Chondrocyte (in vitro differentiated cells): ENCODE results near the gene H3-3A. TPM values are rescaled to one million over a fixed set of nuclear protein-coding genes. Genes with fewer than 3 reads are reported as not detected.

ENCODE experiments used
- DNase-seq: peaks from one replicate; pipeline ENCODE4 v3.0.0; 2021; ENCODE audit warnings: mixed read lengths, low spot score
- H3K27ac Mint-ChIP-seq: one replicate; pipeline ENCODE4 v1.8.0; 2021; ENCODE audit warnings: mild to moderate bottlenecking, moderate library complexity, mixed read lengths; ENCODE audit not compliant: unreplicated experiment
- H3K27me3 Mint-ChIP-seq: 2 replicates; pipeline ENCODE4 v1.8.0; 2021; ENCODE audit warnings: low read depth, mixed read lengths
- H3K36me3 Mint-ChIP-seq: 2 replicates; pipeline ENCODE4 v1.8.0; 2021; ENCODE audit warnings: low read depth, mixed read lengths
- H3K4me1 Mint-ChIP-seq: 2 replicates; pipeline ENCODE4 v1.8.0; 2021; ENCODE audit warnings: low read depth, mild to moderate bottlenecking, mixed read lengths
- H3K4me3 Mint-ChIP-seq: one replicate; pipeline ENCODE4 v1.8.0; 2021; ENCODE audit warnings: mild to moderate bottlenecking, moderate library complexity, mixed read lengths; ENCODE audit not compliant: unreplicated experiment
- H3K9me3 Mint-ChIP-seq: 2 replicates; pipeline ENCODE4 v1.8.0; 2021; ENCODE audit warnings: low read depth, mixed read lengths
- CTCF ChIP-seq: fragments of 200-600 bp; sonication (generic); IDR thresholded peaks from 2 replicates; pipeline ENCODE4 v1.5.0; 2021; ENCODE audit warnings: antibody characterized with exemption, mild to moderate bottlenecking, moderate library complexity
- total RNA-seq: library from RNA; stranded (reverse); gene quantifications from 3 replicates; pipeline ENCODE4 v1.2.1, GENCODE V29; 2021

The H3-3A gene
- total RNA-seq, 1 donor from 2014 or later = 315 TPM

- H3K36me3 Mint-ChIP-seq = no peaks in the 10 kb centered on the region
- peaks cover 10% of the 10 kb centered on the region for H3K4me1 Mint-ChIP-seq
- H3K9me3 Mint-ChIP-seq = no peaks in the 10 kb centered on the region
- no peak overlapping the region for H3K4me3 Mint-ChIP-seq
- H3K27ac Mint-ChIP-seq = no peak overlapping the region
- no peak for TF ChIP-seq CTCF
- DNase-seq = peak; percentile 39
- peaks cover 2% of the 10 kb centered on the region for H3K27me3 Mint-ChIP-seq
Observed at GRCh38 chr1:226098870-226099835, 36.6 kb downstream of the H3-3A start.

GRCh38 chr1:226100436-226101391, 38.2 kb downstream of the H3-3A start:
- peaks cover 10% of the 10 kb centered on the region for H3K4me1 Mint-ChIP-seq
- DNase-seq = peak; percentile 35
- no peaks in the 10 kb centered on the region for H3K9me3 Mint-ChIP-seq
- H3K27ac Mint-ChIP-seq = peak overlapping the region; percentile 63
- TF ChIP-seq CTCF = no peak
- peak overlapping the region; percentile 76 for H3K4me3 Mint-ChIP-seq
- no peaks in the 10 kb centered on the region for H3K36me3 Mint-ChIP-seq
- peaks cover 2% of the 10 kb centered on the region for H3K27me3 Mint-ChIP-seq

- no peak for TF ChIP-seq CTCF
- H3K9me3 Mint-ChIP-seq = no peaks in the 10 kb centered on the region
- no peaks in the 10 kb centered on the region for H3K27me3 Mint-ChIP-seq
- no peaks in the 10 kb centered on the region for H3K36me3 Mint-ChIP-seq
- peaks cover 19% of the 10 kb centered on the region for H3K4me1 Mint-ChIP-seq
- H3K4me3 Mint-ChIP-seq = no peak overlapping the region
- DNase-seq = no peak
- no peak overlapping the region for H3K27ac Mint-ChIP-seq
Observed at GRCh38 chr1:226104671-226105121, 42.2 kb downstream of the H3-3A start.

GRCh38 chr1:226107471-226108460, 45.2 kb downstream of the H3-3A start:
- Mint-ChIP-seq H3K27ac (no peak overlapping the region), H3K36me3 (no peaks in the 10 kb centered on the region), H3K4me1 (peaks cover 18% of the 10 kb centered on the region), H3K27me3 (no peaks in the 10 kb centered on the region), H3K9me3 (no peaks in the 10 kb centered on the region), H3K4me3 (no peak overlapping the region)
- no peak for DNase-seq
- TF ChIP-seq CTCF = no peak
